Ammon's horn (tissue), 1 donor: ENCODE data around the gene CLIP3.
"Not testable (repeated sequence)": the region's sequence is repeated elsewhere in the genome, so short reads cannot be mapped to it uniquely, and the experiment has no call there.

Experiments
- DNase-seq: peaks from one replicate; pipeline ENCODE4 v3.0.0-alpha.2; 2016; ENCODE audit warnings: low spot score

Gene CLIP3

DNA sequence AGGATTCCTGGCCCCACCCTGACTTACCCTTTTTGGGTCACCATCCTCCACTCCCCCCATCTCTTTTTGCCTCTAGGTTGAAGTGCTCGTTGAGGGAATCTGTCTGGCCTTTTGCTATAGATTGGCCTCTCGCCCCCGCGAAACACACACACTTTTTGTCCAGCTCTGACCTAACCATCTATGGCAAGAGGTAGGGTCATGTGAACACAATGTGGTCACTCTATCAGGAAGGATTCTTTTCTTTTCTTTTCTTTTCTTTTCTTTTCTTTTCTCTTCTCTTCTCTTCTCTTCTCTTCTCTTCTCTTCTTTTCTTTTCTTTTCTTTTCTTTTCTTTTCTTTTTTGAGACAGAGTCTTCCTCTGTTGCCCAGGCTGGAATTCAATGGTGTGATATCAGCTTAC lies 51.7 kb downstream of the CLIP3 start:
- DNase-seq = not testable (repeated sequence)

DNA sequence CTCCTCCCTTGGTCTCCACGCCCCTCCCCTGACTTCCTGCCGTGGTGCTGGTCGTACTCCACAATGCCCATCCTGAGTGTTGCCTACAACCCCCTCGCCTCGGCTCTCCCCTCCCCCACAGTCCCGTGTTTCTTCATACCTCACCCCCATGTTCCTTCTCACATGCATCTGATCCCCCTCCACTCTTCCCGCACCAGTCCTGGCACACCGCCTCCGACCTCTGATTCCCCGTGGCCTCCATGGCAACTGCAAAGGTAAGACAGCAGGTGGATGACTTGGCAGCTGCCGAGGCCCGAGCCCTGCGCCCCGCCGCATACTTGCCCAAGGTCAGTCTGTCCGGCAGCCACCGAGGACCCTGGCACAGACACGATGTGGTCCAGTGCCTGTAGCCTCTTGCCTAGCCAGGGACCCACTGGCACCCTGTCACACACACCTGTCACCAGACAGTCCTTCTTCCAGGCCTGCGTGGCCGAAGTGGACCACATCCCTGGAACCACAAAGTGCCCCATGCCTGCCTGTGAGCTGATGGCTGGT lies 53.8 kb downstream of the CLIP3 start:
- no peak for DNase-seq

DNA sequence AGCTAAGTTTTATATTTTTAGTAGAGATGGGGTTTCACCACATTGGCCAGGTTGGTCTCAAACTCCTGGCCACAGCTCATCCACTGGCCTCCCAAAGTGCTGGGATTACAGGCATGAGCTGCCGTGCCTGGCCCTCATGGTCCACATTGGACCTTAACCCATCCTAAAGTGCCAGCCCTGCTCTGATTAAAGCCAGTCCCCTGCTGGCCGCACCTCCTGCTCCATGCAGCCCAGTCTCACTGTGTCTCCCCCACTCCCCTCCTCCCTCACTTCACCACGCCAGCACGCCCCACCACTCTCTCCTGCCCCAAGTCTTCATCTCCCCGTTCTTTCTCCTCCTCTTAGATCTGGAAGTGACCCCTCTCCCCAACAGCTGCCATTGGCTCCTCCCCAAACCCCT lies 54.4 kb downstream of the CLIP3 start:
- DNase-seq = no peak

DNA sequence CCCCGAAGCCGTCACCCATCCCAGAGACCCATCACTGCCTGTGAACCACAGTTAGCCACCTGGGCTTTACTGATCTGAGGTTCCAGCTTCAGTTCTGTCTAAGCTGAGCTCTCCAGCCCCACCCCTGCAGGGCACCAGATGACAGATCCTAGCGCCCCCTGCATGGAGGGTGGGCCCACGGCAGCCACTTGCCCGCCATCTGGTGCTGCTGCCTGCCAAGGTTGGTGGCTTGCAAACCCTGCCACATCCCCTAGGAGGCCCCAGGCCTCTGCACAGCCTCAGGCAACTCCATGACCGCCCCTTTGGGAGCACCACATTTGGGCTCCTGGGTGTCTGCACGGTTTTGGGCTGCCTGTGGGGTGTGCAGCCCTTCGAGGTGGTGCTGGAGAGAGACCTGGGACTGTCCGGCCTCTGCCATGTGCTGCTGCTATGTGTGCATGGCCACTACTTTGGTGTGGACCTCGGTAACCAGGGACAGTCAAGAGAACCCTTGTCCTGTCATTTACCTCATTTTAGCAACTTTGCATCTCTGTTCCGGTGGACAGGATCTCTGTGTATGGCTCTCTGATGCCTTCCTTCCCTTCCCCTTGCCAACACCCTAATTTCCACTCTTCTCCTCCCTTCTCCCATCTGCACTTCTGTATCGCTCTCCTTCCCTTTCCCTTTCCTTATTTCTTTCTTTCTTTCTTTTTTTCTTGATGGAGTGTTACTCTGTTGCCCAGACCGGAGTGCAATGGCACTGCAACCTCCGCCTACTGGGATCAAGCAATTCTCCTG lies 55.0 kb downstream of the CLIP3 start:
- DNase-seq = no peak

DNA sequence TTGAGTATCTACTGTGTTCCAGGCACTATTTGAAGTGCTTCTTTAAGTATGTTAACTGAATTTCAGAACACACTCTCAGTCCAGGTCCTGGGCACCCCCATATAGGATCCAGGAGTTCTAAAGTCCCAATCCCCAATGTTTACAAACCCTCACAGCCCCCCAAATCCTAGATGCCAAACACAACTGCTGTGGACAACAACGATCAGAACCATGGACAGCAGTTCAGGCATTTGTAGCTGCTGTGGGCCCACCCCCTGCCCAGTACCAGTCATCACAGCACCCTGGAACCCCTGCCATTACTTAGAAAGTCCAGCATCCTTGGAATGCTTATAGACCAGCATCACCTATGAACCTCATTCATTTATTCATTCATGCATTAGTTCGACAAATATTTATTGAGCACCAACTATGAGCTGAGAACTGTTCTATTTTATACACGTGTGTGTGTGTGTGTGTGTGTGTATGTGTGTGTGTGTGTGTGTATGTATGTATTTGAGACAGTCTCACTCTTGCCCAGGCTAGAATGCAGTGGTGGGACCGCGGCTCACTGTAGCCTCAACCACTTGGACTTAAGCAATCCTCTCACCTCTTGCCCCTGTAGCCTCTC lies 57.0 kb downstream of the CLIP3 start:
- DNase-seq = no peak

DNA sequence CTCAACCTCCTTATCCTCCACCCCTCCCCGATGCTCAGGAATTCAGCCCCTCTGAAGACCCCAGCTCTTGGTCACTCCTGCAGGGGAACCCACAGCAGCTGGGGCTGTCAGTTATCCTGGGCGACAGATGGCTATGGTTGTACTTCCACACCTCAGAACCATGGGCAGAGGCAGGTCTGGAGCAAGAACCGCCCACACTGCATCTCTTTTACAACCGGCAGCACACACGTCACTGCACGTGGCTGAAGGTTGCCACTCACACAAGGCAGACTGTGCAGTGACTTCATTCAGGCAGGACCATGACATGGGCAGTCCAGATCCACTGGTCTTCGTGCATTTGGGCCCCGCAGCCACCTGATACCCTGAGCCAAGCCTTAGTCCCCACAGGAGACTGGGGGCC lies 59.2 kb downstream of the CLIP3 start:
- DNase-seq = no peak

DNA sequence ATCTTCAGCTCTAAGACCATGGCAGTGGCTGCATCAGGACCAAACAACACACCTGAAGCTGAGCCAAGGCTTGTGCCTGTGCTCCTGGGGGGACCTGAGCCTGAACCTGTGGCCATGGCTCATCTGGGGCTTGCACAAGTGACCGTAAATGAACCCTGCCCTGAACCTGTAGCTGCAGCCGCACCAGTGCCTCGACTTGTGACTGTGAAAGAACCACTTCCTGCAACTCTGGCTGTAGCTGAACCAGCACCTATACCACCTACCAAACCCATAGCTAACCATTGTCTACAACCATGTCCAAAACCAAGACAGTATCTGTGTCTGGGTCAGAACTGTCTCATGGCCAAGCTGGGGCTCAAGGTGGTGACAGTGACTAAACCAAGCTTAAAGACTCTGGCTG lies 65.9 kb downstream of the CLIP3 start:
- DNase-seq = no peak
